Stomach (tissue), 9 donors: ENCODE results near the gene SAMD8. TPM values are rescaled to one million over a fixed set of nuclear protein-coding genes. Genes with fewer than 3 reads are reported as not detected.
"Not testable (repeated sequence)": the region's sequence is repeated elsewhere in the genome, so short reads cannot be mapped to it uniquely, and the experiment has no call there.

Experiments
- DNase-seq, 2 donors: peaks; one replicate each; pipeline versions ENCODE4 v3.0.0 to v3.0.0-alpha.2; 2013 to 2019
- H3K27ac ChIP-seq, 5 donors: fragments of 200-600 bp in 4 of 5; sonication (generic) in 4 of 5; one replicate each; pipeline ENCODE4 v1.5.1; 2013 to 2019; ENCODE audit warnings: mild to moderate bottlenecking in 1 of 5, moderate library complexity in 1 of 5
- H3K27me3 ChIP-seq, 3 donors: fragments of 200-600 bp; sonication (generic); one replicate each; pipeline ENCODE4 v1.5.1; 2017 to 2019; ENCODE audit warnings: mixed run types in 1 of 3
- H3K36me3 ChIP-seq, 4 donors: fragments of 200-600 bp; sonication (generic); 1 replicate in 3 of 4; 2 replicates in 1 of 4; pipeline ENCODE4 v1.5.1; 2016 to 2019
- H3K4me1 ChIP-seq, 4 donors: fragments of 200-600 bp; sonication (generic); one replicate each; pipeline ENCODE4 v1.5.1; 2016 to 2019
- H3K4me3 ChIP-seq, 4 donors: fragments of 200-600 bp; sonication (generic) in 3 of 4; one replicate each; pipeline ENCODE4 v1.5.1; 2016 to 2019; ENCODE audit warnings: mild to moderate bottlenecking in 1 of 4
- H3K9me3 ChIP-seq, 4 donors: fragments of 200-600 bp; sonication (generic); one replicate each; pipeline ENCODE4 v1.5.1; 2016 to 2019
- EP300 ChIP-seq: sonication (generic); formaldehyde crosslinking; IDR thresholded peaks from one replicate; pipeline ENCODE4 v1.6.1; 2017; ENCODE audit warnings: antibody characterized with exemption
- POLR2A ChIP-seq, 4 donors: fragments of 450-650 bp; IDR thresholded peaks; one replicate each; pipeline ENCODE4 v1.6.1; 2016; ENCODE audit warnings: antibody characterized with exemption in 4 of 4, control low read depth in 2 of 4, mild to moderate bottlenecking in 1 of 4, moderate library complexity in 1 of 4
- POLR2AphosphoS5 ChIP-seq, 3 donors: sonication (generic); formaldehyde crosslinking; IDR thresholded peaks; one replicate each; pipeline ENCODE4 v1.6.1; 2016; ENCODE audit warnings: antibody characterized with exemption in 3 of 3
- WGBS, 5 donors: extraction: QIAGEN DNeasy Blood & Tissue Kit in 3 of 5; methylation state at CpG; one replicate each; pipeline versions ENCODE4 v1.1.5 to v1.1.7; 2013 to 2018; 5-methylcytosine and 5-hydroxymethylcytosine counted together
- intact Hi-C: fragments of 100-400 bp; cut with DNase I; formaldehyde crosslinking; loops from one replicate; pipeline ENCODE4 v1.15.1; 2023; ENCODE audit warnings: low total_unique reads
- polyA plus RNA-seq, 3 donors: library from polyadenylated mRNA; stranded (reverse); fragments of 200-250 nt; gene quantifications; one replicate each; pipeline ENCODE4 v1.2.3, GENCODE V29; 2013
- total RNA-seq, 5 donors: library from RNA; depleted of rRNA; stranded (reverse); fragments of >200 nt; gene quantifications; one replicate each; pipeline versions ENCODE4 v1.1.0 to v1.2.3, GENCODE V29; 2014 to 2016
- TF ChIP-seq, protein P1 (sequence below), 7 experiments: fragments of 450-650 bp in 4 of 7; fragments of 200-600 bp in 3 of 7; sonication (generic) in 3 of 7; IDR thresholded peaks; one replicate each; pipeline ENCODE4 v1.5.1; 2016 to 2019; ENCODE audit warnings: antibody characterized with exemption in 7 of 7, control low read depth in 2 of 7, mild to moderate bottlenecking in 1 of 7
- donor health status: healthy with polysubstance abuse.
- donor health status: Bipolar disorder and iron deficiency.
- donor health status: healthy.

The SAMD8 gene
- total and polyA plus RNA-seq, 8 donors = 2.9 to 34.9 (median 5.5) TPM

GRCh38 chr10:75197066-75197465 is 85.6 kb downstream of the SAMD8 start:
- intact Hi-C loops = no loop called here
- Histone ChIP-seq H3K9me3 (no peaks in the 10 kb centered on the region), H3K4me1 (peaks cover 6 to 20% (median 7%) of the 10 kb centered on the region in 4 donors), H3K27ac (no peak overlapping the region), H3K36me3 (no peaks in the 10 kb centered on the region), H3K27me3 (no peaks in the 10 kb centered on the region), H3K4me3 (no peak overlapping the region)
- TF ChIP-seq, protein P1, sequence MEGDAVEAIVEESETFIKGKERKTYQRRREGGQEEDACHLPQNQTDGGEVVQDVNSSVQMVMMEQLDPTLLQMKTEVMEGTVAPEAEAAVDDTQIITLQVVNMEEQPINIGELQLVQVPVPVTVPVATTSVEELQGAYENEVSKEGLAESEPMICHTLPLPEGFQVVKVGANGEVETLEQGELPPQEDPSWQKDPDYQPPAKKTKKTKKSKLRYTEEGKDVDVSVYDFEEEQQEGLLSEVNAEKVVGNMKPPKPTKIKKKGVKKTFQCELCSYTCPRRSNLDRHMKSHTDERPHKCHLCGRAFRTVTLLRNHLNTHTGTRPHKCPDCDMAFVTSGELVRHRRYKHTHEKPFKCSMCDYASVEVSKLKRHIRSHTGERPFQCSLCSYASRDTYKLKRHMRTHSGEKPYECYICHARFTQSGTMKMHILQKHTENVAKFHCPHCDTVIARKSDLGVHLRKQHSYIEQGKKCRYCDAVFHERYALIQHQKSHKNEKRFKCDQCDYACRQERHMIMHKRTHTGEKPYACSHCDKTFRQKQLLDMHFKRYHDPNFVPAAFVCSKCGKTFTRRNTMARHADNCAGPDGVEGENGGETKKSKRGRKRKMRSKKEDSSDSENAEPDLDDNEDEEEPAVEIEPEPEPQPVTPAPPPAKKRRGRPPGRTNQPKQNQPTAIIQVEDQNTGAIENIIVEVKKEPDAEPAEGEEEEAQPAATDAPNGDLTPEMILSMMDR (IDR thresholded peaks at IDR 0.05) = no peak
- TF ChIP-seq POLR2A (IDR thresholded peaks at IDR 0.05) (no peak), POLR2AphosphoS5 (IDR thresholded peaks at IDR 0.05) (no peak), EP300 (no peak)
- 66 to 91% (median 87%) methylated on average over 3 of the region's 3 CpGs for WGBS, 5 donors
- DNase-seq = no peak

GRCh38 chr10:75197906-75198305 is 86.5 kb downstream of the SAMD8 start:
- 82 to 97% (median 93%) methylated on average over 2 of the region's 2 CpGs for WGBS, 5 donors
- Histone ChIP-seq H3K4me3 (no peak overlapping the region), H3K27me3 (no peaks in the 10 kb centered on the region), H3K36me3 (no peaks in the 10 kb centered on the region), H3K9me3 (no peaks in the 10 kb centered on the region), H3K27ac (no peak overlapping the region), H3K4me1 (peaks cover 0 to 22% (median 3%) of the 10 kb centered on the region in 4 donors)
- TF ChIP-seq, protein P1 (IDR thresholded peaks at IDR 0.05) = no peak
- no peak for TF ChIP-seq POLR2AphosphoS5 (IDR thresholded peaks at IDR 0.05)
- no peak for TF ChIP-seq EP300
- no peak for TF ChIP-seq POLR2A (IDR thresholded peaks at IDR 0.05)
- intact Hi-C loops = no loop called here
- peak in 1 of 2 donors; percentile 21 for DNase-seq

GRCh38 chr10:75199949-75200348 is 88.5 kb downstream of the SAMD8 start:
- H3K27me3 ChIP-seq, intact Hi-C loops, H3K9me3 ChIP-seq, H3K36me3 ChIP-seq, DNase-seq, H3K4me3 ChIP-seq, H3K27ac ChIP-seq: not testable (repeated sequence)
- H3K4me1 ChIP-seq = peaks cover 0 to 20% (median 3%) of the 10 kb centered on the region in 4 donors
- WGBS, 5 donors = 82 to 99% (median 94%) methylated on average over 6 of the region's 6 CpGs

DNA sequence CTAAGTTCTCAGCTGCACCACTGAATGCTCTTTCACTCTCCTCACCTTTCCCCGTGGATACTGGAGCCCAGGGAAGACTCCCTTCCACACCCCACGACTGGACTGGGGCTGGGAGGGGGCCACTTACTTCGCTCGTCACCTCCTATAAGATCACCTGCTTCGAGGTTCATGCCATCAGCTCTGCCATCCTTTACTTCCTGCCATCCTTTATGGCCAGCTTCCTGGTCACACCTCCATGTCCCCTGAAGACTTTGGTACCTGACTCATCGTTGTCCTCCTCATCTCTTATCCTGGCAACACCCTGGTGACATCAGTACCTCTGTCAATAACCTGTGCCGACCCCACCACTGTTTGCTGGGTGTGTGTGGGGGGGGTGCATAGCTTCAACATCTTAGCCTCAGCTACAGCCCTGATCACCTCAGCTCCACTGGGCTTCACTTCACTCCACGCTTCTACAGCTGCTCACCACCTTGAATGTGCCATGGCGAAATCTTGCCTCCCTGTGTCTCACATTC is 90.4 kb downstream of the SAMD8 start:
- intact Hi-C loops = no loop called here
- peaks cover 0 to 15% (median 3%) of the 10 kb centered on the region in 4 donors for H3K4me1 ChIP-seq
- no peak for TF ChIP-seq EP300
- TF ChIP-seq, protein P1 (IDR thresholded peaks at IDR 0.05) = no peak
- TF ChIP-seq POLR2A (IDR thresholded peaks at IDR 0.05) = no peak
- no peak for TF ChIP-seq POLR2AphosphoS5 (IDR thresholded peaks at IDR 0.05)
- WGBS, 5 donors = 70 to 80% (median 73%) methylated on average over 9 of the region's 9 CpGs
- no peaks in the 10 kb centered on the region for H3K27me3 ChIP-seq
- peak overlapping the region in 3 of 5 donors; percentile 33 to 55 (median 55) for H3K27ac ChIP-seq
- no peaks in the 10 kb centered on the region for H3K36me3 ChIP-seq
- no peak overlapping the region for H3K4me3 ChIP-seq
- no peaks in the 10 kb centered on the region for H3K9me3 ChIP-seq
- peak; percentile 27 to 38 for DNase-seq

- Histone ChIP-seq H3K4me1 (peaks cover 0 to 17% (median 3%) of the 10 kb centered on the region in 4 donors), H3K9me3 (no peaks in the 10 kb centered on the region), H3K27ac (peak overlapping the region; percentile 18 to 55 (median 49)), H3K4me3 (no peak overlapping the region), H3K27me3 (no peaks in the 10 kb centered on the region), H3K36me3 (no peaks in the 10 kb centered on the region)
- intact Hi-C loops = no loop called here
- TF ChIP-seq EP300 = no peak
- TF ChIP-seq POLR2AphosphoS5 (IDR thresholded peaks at IDR 0.05) = peak in 1 of 3 donors; percentile 19
- TF ChIP-seq, protein P1 (IDR thresholded peaks at IDR 0.05) = no peak
- TF ChIP-seq POLR2A (IDR thresholded peaks at IDR 0.05) = no peak
- DNase-seq = peak; percentile 54 to 60
- WGBS, 5 donors = 60 to 91% (median 67%) methylated on average over 1 of the region's 1 CpG
These were observed 91.0 kb downstream of the SAMD8 start for GRCh38 chr10:75202321-75203045.

DNA sequence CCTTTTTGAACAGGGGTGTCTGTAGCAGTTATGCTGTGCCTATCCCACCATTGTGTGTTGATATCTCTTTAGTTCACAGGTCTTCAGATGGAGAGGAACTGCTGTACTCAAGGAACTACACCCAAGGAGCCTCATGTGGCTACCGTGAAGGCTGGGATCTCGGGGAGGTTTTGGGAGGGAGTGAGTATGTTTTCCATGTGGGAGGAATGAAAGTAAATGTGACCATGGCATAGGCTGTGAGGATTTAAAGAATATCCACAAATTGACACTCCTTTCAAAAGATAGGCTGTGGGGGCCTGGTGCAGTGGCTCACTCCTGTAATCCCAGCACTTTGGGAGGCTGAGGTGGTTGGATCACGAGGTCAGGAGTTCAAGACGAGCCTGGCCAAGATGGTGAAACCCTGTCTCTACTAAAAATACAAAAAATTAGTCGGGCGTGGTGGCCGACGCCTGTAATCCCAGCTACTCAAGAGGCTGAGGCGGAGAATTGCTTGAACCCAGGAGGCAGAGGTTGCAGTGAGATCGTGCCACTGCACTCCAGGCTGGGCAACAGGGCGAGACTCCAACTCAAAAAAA is 91.7 kb downstream of the SAMD8 start:
- H3K4me3 ChIP-seq, H3K9me3 ChIP-seq, intact Hi-C loops, H3K27me3 ChIP-seq, H3K36me3 ChIP-seq: not testable (repeated sequence)
- Histone ChIP-seq H3K27ac (peak overlapping the region; percentile 18 to 55 (median 49)), H3K4me1 (peaks cover 0 to 23% (median 3%) of the 10 kb centered on the region in 4 donors)
- WGBS, 5 donors = 79 to 92% (median 80%) methylated on average over 11 of the region's 11 CpGs
- DNase-seq = peak in 1 of 2 donors; percentile 7
